HepG2 (cell line): ENCODE results near the gene USP7. TPM values are rescaled to one million over a fixed set of nuclear protein-coding genes. Genes with fewer than 3 reads are reported as not detected.

Experiments
- ADNP ChIP-seq: sonication (generic); formaldehyde crosslinking; IDR thresholded peaks from 2 replicates; pipeline ENCODE4 v1.4.0; 2020; ENCODE audit warnings: missing genetic modification reagents
- HDAC2 ChIP-seq: sonication (generic); formaldehyde crosslinking; IDR thresholded peaks from 2 replicates; pipeline ENCODE4 v1.4.0; 2020; ENCODE audit warnings: missing genetic modification reagents
- HMGA1 ChIP-seq: sonication (generic); formaldehyde crosslinking; conservative IDR thresholded peaks from 2 replicates; pipeline ENCODE4 v1.4.0; 2020; ENCODE audit warnings: missing genetic modification reagents
- MED1 ChIP-seq: sonication (generic); formaldehyde crosslinking; IDR thresholded peaks from 2 replicates; pipeline ENCODE4 v1.4.0; 2020; ENCODE audit warnings: missing genetic modification reagents
- NCOA5 ChIP-seq: sonication (generic); formaldehyde crosslinking; IDR thresholded peaks from 2 replicates; pipeline ENCODE4 v1.4.0; 2020; ENCODE audit warnings: missing genetic modification reagents
- NFE2L1 ChIP-seq: sonication (generic); formaldehyde crosslinking; IDR thresholded peaks from 2 replicates; pipeline ENCODE4 v1.4.0; 2020; ENCODE audit warnings: missing genetic modification reagents, mild to moderate bottlenecking, borderline replicate concordance
- RBFOX2 ChIP-seq: fragments of 200-400 bp; formaldehyde crosslinking; IDR thresholded peaks from 2 replicates; pipeline ENCODE4 v1.6.1; 2017; ENCODE audit warnings: low read depth, mild to moderate bottlenecking, low read length
- RFX3 ChIP-seq: IDR thresholded peaks from 2 replicates; pipeline ENCODE4 v1.6.1; 2016; ENCODE audit warnings: missing biosample characterization, missing genetic modification reagents
- RFX5 ChIP-seq: IDR thresholded peaks from 2 replicates; pipeline ENCODE4 v1.6.1; 2011; ENCODE audit warnings: low read depth, low read length, improper control_type of control experiment
- ZKSCAN8 ChIP-seq: IDR thresholded peaks from 2 replicates; pipeline ENCODE4 v1.6.1; 2016; ENCODE audit warnings: borderline replicate concordance, missing genetic modification reagents, missing compliant biosample characterization
- ZNF207 ChIP-seq: fragments of 450-650 bp; IDR thresholded peaks from 2 replicates; pipeline ENCODE4 v1.6.1; 2016; ENCODE audit warnings: antibody characterized with exemption, borderline replicate concordance
- ZNF264 ChIP-seq: sonication (generic); formaldehyde crosslinking; IDR thresholded peaks from 2 replicates; pipeline ENCODE4 v1.4.0; 2020; ENCODE audit warnings: missing genetic modification reagents
- ZNF329 ChIP-seq: sonication (generic); formaldehyde crosslinking; IDR thresholded peaks from 2 replicates; pipeline ENCODE4 v1.9.0; 2021; ENCODE audit warnings: low read depth, mild to moderate bottlenecking, missing genetic modification reagents
- ZNF335 ChIP-seq: sonication (generic); formaldehyde crosslinking; IDR thresholded peaks from 2 replicates; pipeline ENCODE4 v1.4.0; 2020; ENCODE audit warnings: missing genetic modification reagents
- ZNF530 ChIP-seq: sonication (generic); formaldehyde crosslinking; IDR thresholded peaks from 2 replicates; pipeline ENCODE4 v1.5.0; 2020; ENCODE audit warnings: low read depth, mild to moderate bottlenecking, missing genetic modification reagents
- ZNF660 ChIP-seq: sonication (generic); formaldehyde crosslinking; IDR thresholded peaks from 2 replicates; pipeline ENCODE4 v1.5.1; 2020; ENCODE audit warnings: mild to moderate bottlenecking, low read depth, missing genetic modification reagents, borderline replicate concordance
- ZNF772 ChIP-seq: sonication (generic); formaldehyde crosslinking; IDR thresholded peaks from 2 replicates; pipeline ENCODE4 v1.5.0; 2020; ENCODE audit warnings: mild to moderate bottlenecking, missing genetic modification reagents
- ZNF780A ChIP-seq: sonication (generic); formaldehyde crosslinking; IDR thresholded peaks from 2 replicates; pipeline ENCODE4 v1.8.0; 2022; ENCODE audit warnings: mild to moderate bottlenecking, missing genetic modification reagents, moderate library complexity
- ZNF790 ChIP-seq: sonication (generic); formaldehyde crosslinking; IDR thresholded peaks from 2 replicates; pipeline ENCODE4 v1.8.0; 2022; ENCODE audit warnings: missing genetic modification reagents, mild to moderate bottlenecking, borderline replicate concordance
- polyA plus RNA-seq, 8 experiments: library from polyadenylated mRNA; depleted of rRNA in 3 of 8; stranded (reverse) in 7 of 8; unstranded in 1 of 8; fragments of >200 nt; fragmentation: Illumina TruSeq in 4 of 8; extraction: Trizol in 4 of 8; gene quantifications; 2 replicates each; pipeline versions ENCODE4 v1.2.1 to v1.2.3, GENCODE V29; 2011 to 2016; ENCODE audit warnings: low read depth in 4 of 8, missing spikeins in 1 of 8, mixed read lengths in 1 of 8; ENCODE audit not compliant: insufficient read depth in 1 of 8
- total RNA-seq, 5 experiments: library from RNA; depleted of rRNA; stranded (reverse); fragments of >200 nt; fragmentation: Illumina TruSeq; extraction: Trizol; gene quantifications; 2 replicates each; pipeline ENCODE4 v1.2.3, GENCODE V29; 2016; ENCODE audit warnings: low read depth in 1 of 5
- TF ChIP-seq, protein P1 (sequence below): conservative IDR thresholded peaks from 2 replicates; pipeline ENCODE4 v1.6.1; 2018; ENCODE audit warnings: missing genetic modification reagents
- TF ChIP-seq, protein P2 (sequence below): sonication (generic); formaldehyde crosslinking; IDR thresholded peaks from 2 replicates; pipeline ENCODE4 v1.5.1; 2020; ENCODE audit warnings: missing genetic modification reagents, mild to moderate bottlenecking, borderline replicate concordance
- TF ChIP-seq, protein P3 (sequence below): sonication (generic); formaldehyde crosslinking; IDR thresholded peaks from 2 replicates; pipeline ENCODE4 v1.4.0; 2020; ENCODE audit warnings: missing genetic modification reagents; ENCODE audit errors: not compliant biosample characterization
- TF ChIP-seq, protein P4 (sequence below): sonication (generic); formaldehyde crosslinking; IDR thresholded peaks from 2 replicates; pipeline ENCODE4 v1.9.0; 2022; ENCODE audit warnings: low read depth, missing genetic modification reagents
- TF ChIP-seq, protein P5 (sequence below): sonication (generic); formaldehyde crosslinking; conservative IDR thresholded peaks from 2 replicates; pipeline ENCODE4 v1.4.0; 2020; ENCODE audit warnings: missing genetic modification reagents

USP7 gene
- total and polyA plus RNA-seq, 2 of the 13 experiments (the other 11 are each of a cell fraction or from before 2014, with no cell fraction given), result 52.5 to 173 TPM

DNA sequence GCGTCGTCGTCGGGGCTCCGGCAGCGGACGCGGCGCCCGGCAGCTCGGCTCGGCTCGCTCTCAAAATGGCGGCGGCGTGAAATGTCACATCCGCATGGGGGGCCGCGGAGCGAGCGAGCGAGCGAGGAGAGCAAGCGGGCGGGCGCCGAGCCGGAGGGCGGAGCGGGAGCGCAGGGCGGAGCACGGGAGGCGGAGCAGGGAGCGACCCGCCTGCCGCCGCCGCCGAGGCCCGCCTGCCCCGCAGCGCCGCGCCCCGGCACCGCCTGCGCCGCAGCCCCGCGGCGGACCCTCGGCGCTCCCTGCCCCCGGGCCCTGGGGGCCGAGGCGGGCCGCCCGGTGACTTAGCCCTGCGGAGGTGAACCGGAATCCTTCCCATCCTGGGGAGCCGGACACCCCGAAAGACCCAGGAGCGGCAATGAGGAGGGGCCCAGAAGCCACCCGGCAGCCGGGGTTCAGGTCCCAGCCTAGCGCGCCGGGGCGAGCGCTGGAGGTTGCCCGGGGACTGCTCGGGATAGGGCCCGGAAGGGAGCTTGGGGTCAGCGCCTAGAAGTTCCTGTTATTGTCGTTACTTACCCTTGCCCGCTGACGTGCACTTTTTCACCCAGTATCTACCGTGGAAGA is at the start of gene USP7 (continued):
- TF ChIP-seq ZNF660 (CRISPR knock-in tag), result no peak
- TF ChIP-seq, protein P1, sequence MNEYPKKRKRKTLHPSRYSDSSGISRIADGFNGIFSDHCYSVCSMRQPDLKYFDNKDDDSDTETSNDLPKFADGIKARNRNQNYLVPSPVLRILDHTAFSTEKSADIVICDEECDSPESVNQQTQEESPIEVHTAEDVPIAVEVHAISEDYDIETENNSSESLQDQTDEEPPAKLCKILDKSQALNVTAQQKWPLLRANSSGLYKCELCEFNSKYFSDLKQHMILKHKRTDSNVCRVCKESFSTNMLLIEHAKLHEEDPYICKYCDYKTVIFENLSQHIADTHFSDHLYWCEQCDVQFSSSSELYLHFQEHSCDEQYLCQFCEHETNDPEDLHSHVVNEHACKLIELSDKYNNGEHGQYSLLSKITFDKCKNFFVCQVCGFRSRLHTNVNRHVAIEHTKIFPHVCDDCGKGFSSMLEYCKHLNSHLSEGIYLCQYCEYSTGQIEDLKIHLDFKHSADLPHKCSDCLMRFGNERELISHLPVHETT (CRISPR knock-in tag), result 0 out of 2 replicates have a peak, but pooled peaks have one; percentile 65
- TF ChIP-seq ZNF329, result peak; percentile 71; the same call in 1 of the 2 replicates
- TF ChIP-seq RFX3 (CRISPR knock-in tag), result no peak
- no peak for TF ChIP-seq NFE2L1 (CRISPR knock-in tag)
- TF ChIP-seq ZNF335 (CRISPR knock-in tag), result peak; percentile 14; the same call in 1 of the 2 replicates
- TF ChIP-seq, protein P2, sequence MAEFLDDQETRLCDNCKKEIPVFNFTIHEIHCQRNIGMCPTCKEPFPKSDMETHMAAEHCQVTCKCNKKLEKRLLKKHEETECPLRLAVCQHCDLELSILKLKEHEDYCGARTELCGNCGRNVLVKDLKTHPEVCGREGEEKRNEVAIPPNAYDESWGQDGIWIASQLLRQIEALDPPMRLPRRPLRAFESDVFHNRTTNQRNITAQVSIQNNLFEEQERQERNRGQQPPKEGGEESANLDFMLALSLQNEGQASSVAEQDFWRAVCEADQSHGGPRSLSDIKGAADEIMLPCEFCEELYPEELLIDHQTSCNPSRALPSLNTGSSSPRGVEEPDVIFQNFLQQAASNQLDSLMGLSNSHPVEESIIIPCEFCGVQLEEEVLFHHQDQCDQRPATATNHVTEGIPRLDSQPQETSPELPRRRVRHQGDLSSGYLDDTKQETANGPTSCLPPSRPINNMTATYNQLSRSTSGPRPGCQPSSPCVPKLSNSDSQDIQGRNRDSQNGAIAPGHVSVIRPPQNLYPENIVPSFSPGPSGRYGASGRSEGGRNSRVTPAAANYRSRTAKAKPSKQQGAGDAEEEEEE (CRISPR knock-in tag), result no peak
- TF ChIP-seq MED1, result peak; percentile 51
- TF ChIP-seq ZNF790 (CRISPR knock-in tag), result peak; percentile 92; the same call in 1 of the 2 replicates
- peak; percentile 68; the same call in 1 of the 2 replicates for TF ChIP-seq ZNF772 (CRISPR knock-in tag)
- TF ChIP-seq ZNF530 (CRISPR knock-in tag), result no peak
- TF ChIP-seq, protein P3, sequence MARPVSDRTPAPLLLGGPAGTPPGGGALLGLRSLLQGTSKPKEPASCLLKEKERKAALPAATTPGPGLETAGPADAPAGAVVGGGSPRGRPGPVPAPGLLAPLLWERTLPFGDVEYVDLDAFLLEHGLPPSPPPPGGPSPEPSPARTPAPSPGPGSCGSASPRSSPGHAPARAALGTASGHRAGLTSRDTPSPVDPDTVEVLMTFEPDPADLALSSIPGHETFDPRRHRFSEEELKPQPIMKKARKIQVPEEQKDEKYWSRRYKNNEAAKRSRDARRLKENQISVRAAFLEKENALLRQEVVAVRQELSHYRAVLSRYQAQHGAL (CRISPR knock-in tag), result no peak
- no peak for TF ChIP-seq ZNF780A
- TF ChIP-seq ZNF264 (CRISPR knock-in tag), result no peak
- no peak for TF ChIP-seq ZKSCAN8
- no peak for TF ChIP-seq NCOA5 (CRISPR knock-in tag)
- no peak for TF ChIP-seq ADNP
- TF ChIP-seq, protein P4, sequence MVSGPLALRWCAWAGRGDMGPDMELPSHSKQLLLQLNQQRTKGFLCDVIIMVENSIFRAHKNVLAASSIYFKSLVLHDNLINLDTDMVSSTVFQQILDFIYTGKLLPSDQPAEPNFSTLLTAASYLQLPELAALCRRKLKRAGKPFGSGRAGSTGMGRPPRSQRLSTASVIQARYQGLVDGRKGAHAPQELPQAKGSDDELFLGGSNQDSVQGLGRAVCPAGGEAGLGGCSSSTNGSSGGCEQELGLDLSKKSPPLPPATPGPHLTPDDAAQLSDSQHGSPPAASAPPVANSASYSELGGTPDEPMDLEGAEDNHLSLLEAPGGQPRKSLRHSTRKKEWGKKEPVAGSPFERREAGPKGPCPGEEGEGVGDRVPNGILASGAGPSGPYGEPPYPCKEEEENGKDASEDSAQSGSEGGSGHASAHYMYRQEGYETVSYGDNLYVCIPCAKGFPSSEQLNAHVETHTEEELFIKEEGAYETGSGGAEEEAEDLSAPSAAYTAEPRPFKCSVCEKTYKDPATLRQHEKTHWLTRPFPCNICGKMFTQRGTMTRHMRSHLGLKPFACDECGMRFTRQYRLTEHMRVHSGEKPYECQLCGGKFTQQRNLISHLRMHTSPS (CRISPR knock-in tag), result no peak
- no peak for TF ChIP-seq ZNF207
- TF ChIP-seq RBFOX2, result peak; percentile 91
- TF ChIP-seq RFX5, result no peak
- TF ChIP-seq, protein P5, sequence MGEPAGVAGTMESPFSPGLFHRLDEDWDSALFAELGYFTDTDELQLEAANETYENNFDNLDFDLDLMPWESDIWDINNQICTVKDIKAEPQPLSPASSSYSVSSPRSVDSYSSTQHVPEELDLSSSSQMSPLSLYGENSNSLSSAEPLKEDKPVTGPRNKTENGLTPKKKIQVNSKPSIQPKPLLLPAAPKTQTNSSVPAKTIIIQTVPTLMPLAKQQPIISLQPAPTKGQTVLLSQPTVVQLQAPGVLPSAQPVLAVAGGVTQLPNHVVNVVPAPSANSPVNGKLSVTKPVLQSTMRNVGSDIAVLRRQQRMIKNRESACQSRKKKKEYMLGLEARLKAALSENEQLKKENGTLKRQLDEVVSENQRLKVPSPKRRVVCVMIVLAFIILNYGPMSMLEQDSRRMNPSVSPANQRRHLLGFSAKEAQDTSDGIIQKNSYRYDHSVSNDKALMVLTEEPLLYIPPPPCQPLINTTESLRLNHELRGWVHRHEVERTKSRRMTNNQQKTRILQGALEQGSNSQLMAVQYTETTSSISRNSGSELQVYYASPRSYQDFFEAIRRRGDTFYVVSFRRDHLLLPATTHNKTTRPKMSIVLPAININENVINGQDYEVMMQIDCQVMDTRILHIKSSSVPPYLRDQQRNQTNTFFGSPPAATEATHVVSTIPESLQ, result no peak
- 0 out of 2 replicates have a peak, but pooled peaks have one; percentile 8 for TF ChIP-seq HDAC2 (CRISPR knock-in tag)
- TF ChIP-seq HMGA1 (CRISPR knock-in tag), result no peak
